OCI-LY1 (cell line): ENCODE data around the gene PLAAT4.

ENCODE experiments used
- CTCF ChIP-seq: fragments of 200-600 bp; sonication (generic), shearing (Covaris generic); IDR thresholded peaks from 2 replicates; pipeline ENCODE4 v1.5.1; 2017; ENCODE audit warnings: mild to moderate bottlenecking, antibody characterized with exemption, low read length, moderate library complexity, mixed read lengths
- EZH2 ChIP-seq: fragments of 200-600 bp; sonication (generic), shearing (Covaris generic); IDR thresholded peaks from 2 replicates; pipeline ENCODE4 v1.8.0; 2017; ENCODE audit warnings: borderline replicate concordance, mixed run types, mild to moderate bottlenecking, antibody characterized with exemption, low read length, moderate library complexity, mixed read lengths

GRCh38 chr11:63508009-63508408 is 28.6 kb upstream of the PLAAT4 start:
- TF ChIP-seq CTCF (peak; percentile 38; the same call in 1 of the 2 replicates), EZH2 (no peak)
